Transverse colon (tissue), 4 donors: ENCODE measurements around the gene SSH2. TPM values are rescaled to one million over a fixed set of nuclear protein-coding genes. Genes with fewer than 3 reads are reported as not detected.

Experiments used
- DNase-seq: peaks from one replicate; pipeline ENCODE4 v3.0.0-alpha.2; 2019
- H3K27ac ChIP-seq, 4 donors: fragments of 200-600 bp; sonication (generic); 2 replicates each; pipeline ENCODE4 v1.5.1; 2016 to 2018; ENCODE audit warnings: inconsistent platforms in 4 of 4
- H3K27me3 ChIP-seq: fragments of 200-600 bp; sonication (generic); 2 replicates; pipeline ENCODE4 v1.5.1; 2017; ENCODE audit warnings: inconsistent platforms
- H3K36me3 ChIP-seq, 4 donors: fragments of 200-600 bp; sonication (generic); 2 replicates each; pipeline ENCODE4 v1.5.1; 2017 to 2019; ENCODE audit warnings: inconsistent platforms in 4 of 4
- H3K4me1 ChIP-seq, 4 donors: fragments of 200-600 bp; sonication (generic); 2 replicates each; pipeline ENCODE4 v1.5.1; 2017 to 2020; ENCODE audit warnings: inconsistent platforms in 4 of 4
- H3K4me3 ChIP-seq, 4 donors: fragments of 200-600 bp; sonication (generic); 1 replicate in 1 of 4; 2 replicates in 3 of 4; pipeline versions ENCODE4 v1.5.1 to v1.6.1; 2017 to 2019; ENCODE audit warnings: inconsistent platforms in 4 of 4
- H3K9me3 ChIP-seq, 2 donors: fragments of 200-600 bp; sonication (generic); 2 replicates each; pipeline ENCODE4 v1.5.1; 2017 to 2019; ENCODE audit warnings: inconsistent platforms in 2 of 2
- EP300 ChIP-seq: sonication (generic); formaldehyde crosslinking; IDR thresholded peaks from one replicate; pipeline ENCODE4 v1.6.1; 2017; ENCODE audit warnings: antibody characterized with exemption, low read depth
- POLR2A ChIP-seq: fragments of 450-650 bp; IDR thresholded peaks from one replicate; pipeline ENCODE4 v1.6.1; 2016; ENCODE audit warnings: antibody characterized with exemption, mild to moderate bottlenecking, moderate library complexity
- POLR2AphosphoS5 ChIP-seq, 3 donors: sonication (generic); formaldehyde crosslinking; IDR thresholded peaks; one replicate each; pipeline ENCODE4 v1.6.1; 2016; ENCODE audit warnings: antibody characterized with exemption in 3 of 3
- WGBS, 2 donors: methylation state at CpG; one replicate each; pipeline ENCODE4 v1.1.5; 2018; ENCODE audit warnings: low coverage in 1 of 2; 5-methylcytosine and 5-hydroxymethylcytosine counted together
- in situ Hi-C, 4 donors: fragments of 200-750 bp; cut with MboI; loops; one replicate each; pipeline versions ENCODE4 v1.15.0 to v1.15.1; 2017; ENCODE audit warnings: low sequenced_read_pairs in 3 of 4, low pct_ligation_motif_present in 1 of 4, low pct_unique_long_range_greater_than_20kb in 1 of 4
- intact Hi-C: fragments of 100-400 bp; cut with DNase I; formaldehyde crosslinking; loops from one replicate; pipeline ENCODE4 v1.15.1; 2023; ENCODE audit warnings: low total_unique reads
- total RNA-seq, 4 donors: library from RNA; depleted of rRNA; stranded (reverse); fragments of >200 nt; gene quantifications; one replicate each; pipeline ENCODE4 v1.1.0, GENCODE V29; 2016
- TF ChIP-seq, protein P1 (sequence below), 5 experiments: fragments of 200-600 bp in 3 of 5; fragments of 450-650 bp in 2 of 5; sonication (generic) in 3 of 5; IDR thresholded peaks; 1 replicate in 2 of 5; 2 replicates in 3 of 5; pipeline ENCODE4 v1.5.1; 2016 to 2017; ENCODE audit warnings: antibody characterized with exemption in 5 of 5, inconsistent platforms in 3 of 5, mild to moderate bottlenecking in 2 of 5, moderate library complexity in 1 of 5

Gene SSH2
- 10 to 100 TPM; 15.3 to 99.9 (median 46.0) TPM for total RNA-seq

GRCh38 chr17:29929533-29930408, at the start of gene SSH2:
SSH2 (minus strand) TSS chr17:29930228; CDS start chr17:29930000, 228 bp downstream.
- Histone ChIP-seq H3K4me3 (peak within 1 kb of the TSS; percentile 67 to 90 (median 72)), H3K9me3 (no peaks in the 10 kb centered on the region), H3K4me1 (peaks cover 5 to 36% (median 27%) of the 10 kb centered on the region in 4 donors), H3K36me3 (no peaks in the 10 kb centered on the region), H3K27me3 (no peaks in the 10 kb centered on the region), H3K27ac (peak within 1 kb of the TSS; percentile 88 to 99 (median 94))
- intact Hi-C loops (loop anchor here (2.0 kb wide), 1 partner anchor 121 kb away; no protein-coding TSS in a partner anchor), in situ Hi-C loops (loop anchor here (5.0 to 25.0 kb wide), 4 partner anchors 122 to 317 kb away; partner anchors contain the start of gene CORO6 (in 1 of the 4))
- DNase-seq: peak; percentile 94
- TF ChIP-seq, protein P1, sequence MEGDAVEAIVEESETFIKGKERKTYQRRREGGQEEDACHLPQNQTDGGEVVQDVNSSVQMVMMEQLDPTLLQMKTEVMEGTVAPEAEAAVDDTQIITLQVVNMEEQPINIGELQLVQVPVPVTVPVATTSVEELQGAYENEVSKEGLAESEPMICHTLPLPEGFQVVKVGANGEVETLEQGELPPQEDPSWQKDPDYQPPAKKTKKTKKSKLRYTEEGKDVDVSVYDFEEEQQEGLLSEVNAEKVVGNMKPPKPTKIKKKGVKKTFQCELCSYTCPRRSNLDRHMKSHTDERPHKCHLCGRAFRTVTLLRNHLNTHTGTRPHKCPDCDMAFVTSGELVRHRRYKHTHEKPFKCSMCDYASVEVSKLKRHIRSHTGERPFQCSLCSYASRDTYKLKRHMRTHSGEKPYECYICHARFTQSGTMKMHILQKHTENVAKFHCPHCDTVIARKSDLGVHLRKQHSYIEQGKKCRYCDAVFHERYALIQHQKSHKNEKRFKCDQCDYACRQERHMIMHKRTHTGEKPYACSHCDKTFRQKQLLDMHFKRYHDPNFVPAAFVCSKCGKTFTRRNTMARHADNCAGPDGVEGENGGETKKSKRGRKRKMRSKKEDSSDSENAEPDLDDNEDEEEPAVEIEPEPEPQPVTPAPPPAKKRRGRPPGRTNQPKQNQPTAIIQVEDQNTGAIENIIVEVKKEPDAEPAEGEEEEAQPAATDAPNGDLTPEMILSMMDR (IDR thresholded peaks at IDR 0.05): no peak
- TF ChIP-seq POLR2A (peak; percentile 73), POLR2AphosphoS5 (IDR thresholded peaks at IDR 0.05) (peak; percentile 73 to 89 (median 89))
- 0% methylated on average over 3 to 31 of the region's 71 CpGs for WGBS, 2 donors

- WGBS, 2 donors: 54 to 55% methylated on average over 1 of the region's 1 CpG
- H3K27ac ChIP-seq: no peak overlapping the region
- TF ChIP-seq, protein P1 (IDR thresholded peaks at IDR 0.05): no peak
- TF ChIP-seq POLR2A (no peak), EP300 (no peak), POLR2AphosphoS5 (IDR thresholded peaks at IDR 0.05) (no peak)
- in situ Hi-C loops: no loop called here
- no peaks in the 10 kb centered on the region for H3K36me3 ChIP-seq
- no peak for DNase-seq
- H3K4me3 ChIP-seq: no peak overlapping the region
- intact Hi-C loops: no loop called here
- H3K4me1 ChIP-seq: peaks cover 0 to 10% (median 0%) of the 10 kb centered on the region in 4 donors
- H3K27me3 ChIP-seq: no peaks in the 10 kb centered on the region
- no peaks in the 10 kb centered on the region for H3K9me3 ChIP-seq
These were observed 47.8 kb upstream of the SSH2 start for GRCh38 chr17:29977836-29978235.

GRCh38 chr17:29973005-29973404, 43.0 kb upstream of the SSH2 start:
- TF ChIP-seq POLR2A: no peak
- TF ChIP-seq POLR2AphosphoS5 (IDR thresholded peaks at IDR 0.05): peak in 1 of 3 donors; percentile 20
- TF ChIP-seq EP300: no peak
- WGBS, 2 donors: 59 to 93% methylated on average over 2 to 3 of the region's 3 CpGs
- DNase-seq: peak; percentile 52
- Histone ChIP-seq H3K9me3 (no peaks in the 10 kb centered on the region), H3K36me3 (no peaks in the 10 kb centered on the region), H3K27ac (peak overlapping the region in 3 of 4 donors; percentile 34 to 56 (median 38)), H3K27me3 (no peaks in the 10 kb centered on the region), H3K4me3 (no peak overlapping the region), H3K4me1 (peaks cover 0 to 11% (median 0%) of the 10 kb centered on the region in 4 donors)
- intact Hi-C loops (no loop called here), in situ Hi-C loops (no loop called here)

DNA sequence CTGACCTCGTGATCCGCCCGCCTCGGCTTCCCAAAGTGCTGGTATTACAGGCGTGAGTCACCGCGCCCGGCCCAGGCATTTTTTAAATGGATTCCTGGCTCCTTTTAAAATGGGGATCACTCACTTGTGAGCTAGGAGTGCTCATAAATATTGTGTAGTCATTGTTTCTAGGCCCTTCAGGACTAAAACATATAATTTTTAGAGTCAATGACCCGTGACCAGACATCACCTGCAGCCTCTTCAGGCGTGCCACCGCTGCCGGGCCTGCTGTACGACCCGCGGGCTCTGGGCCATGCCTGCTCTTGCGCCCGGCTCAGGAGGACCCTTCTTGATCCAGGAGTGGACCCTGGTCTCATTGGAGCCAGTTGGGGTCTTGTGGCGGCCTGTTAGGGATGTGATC, 42.2 kb upstream of the SSH2 start:
- Histone ChIP-seq H3K4me3 (no peak overlapping the region), H3K9me3 (no peaks in the 10 kb centered on the region), H3K27me3 (no peaks in the 10 kb centered on the region), H3K36me3 (no peaks in the 10 kb centered on the region), H3K27ac (peak overlapping the region in 2 of 4 donors; percentile 34 to 38), H3K4me1 (peaks cover 0 to 11% (median 0%) of the 10 kb centered on the region in 4 donors)
- no peak for DNase-seq
- intact Hi-C loops: no loop called here
- 95 to 98% methylated on average over 7 to 18 of the region's 18 CpGs for WGBS, 2 donors
- in situ Hi-C loops: no loop called here
- TF ChIP-seq POLR2A: no peak
- no peak for TF ChIP-seq EP300
- TF ChIP-seq POLR2AphosphoS5 (IDR thresholded peaks at IDR 0.05): no peak
- TF ChIP-seq, protein P1 (IDR thresholded peaks at IDR 0.05): no peak
